Stimulated activated CD4-positive, alpha-beta T cell treated with anti-CD3 and anti-CD28 coated beads, Interleukin-12 subunit alpha, Interleukin-12 subunit beta, amount 100 ng/mL, for 4 hours (primary cell): Measurements from ENCODE around the gene RFT1.
"Not testable (repeated sequence)": the region's sequence is repeated elsewhere in the genome, so short reads cannot be mapped to it uniquely, and the experiment has no call there.

Experiments used
- DNase-seq: peaks from one replicate; pipeline ENCODE4 v3.0.0-alpha.2; 2020

RFT1 gene

GRCh38 chr3:53065841-53066480, 64.3 kb downstream of the RFT1 start:
- DNase-seq: no peak

- DNase-seq: no peak
Measured at GRCh38 chr3:53062905-53063304, 67.3 kb downstream of the RFT1 start.

GRCh38 chr3:53056442-53056841, 73.8 kb downstream of the RFT1 start:
- DNase-seq: no peak

DNA sequence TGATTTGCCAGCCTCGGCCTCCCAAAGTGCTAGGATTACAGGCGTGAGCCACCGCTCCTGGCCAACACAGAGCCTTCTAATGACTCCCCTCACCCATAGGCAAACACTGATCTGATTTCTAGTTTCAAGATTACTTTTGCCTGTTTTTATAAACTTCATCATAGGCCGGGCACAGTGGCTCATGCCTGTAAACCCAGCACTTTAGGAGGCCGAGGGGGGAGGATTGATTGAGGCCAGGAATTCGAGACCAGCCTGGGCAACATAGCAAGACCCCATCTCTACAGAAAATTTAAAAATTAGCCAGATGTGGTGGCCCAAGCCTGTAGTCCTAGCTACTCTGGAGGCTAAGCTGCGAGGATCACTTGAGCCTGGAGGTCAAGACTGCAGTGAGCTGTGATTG, 76.0 kb downstream of the RFT1 start:
- DNase-seq: not testable (repeated sequence)

- DNase-seq: no peak
Measured at GRCh38 chr3:53051929-53052328, 78.3 kb downstream of the RFT1 start.

DNA sequence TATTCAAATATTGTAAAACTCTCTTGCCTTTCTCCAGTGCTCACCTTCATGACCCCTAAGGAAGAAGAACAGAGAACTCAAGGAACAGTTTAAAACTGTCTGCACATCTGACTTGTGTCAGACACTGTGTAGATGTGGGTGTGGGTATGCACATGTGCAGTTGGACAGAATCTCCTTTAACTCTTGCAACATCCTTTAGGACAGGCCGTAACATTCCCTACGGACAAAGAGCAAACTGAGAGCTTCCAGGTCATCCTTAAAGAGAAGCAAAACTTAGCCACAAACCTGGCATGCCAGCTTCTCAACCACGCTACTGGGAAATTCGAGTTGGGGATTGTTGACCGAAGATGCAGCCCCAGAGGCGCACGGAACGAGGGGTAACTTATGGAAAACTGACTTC, 80.2 kb downstream of the RFT1 start:
- no peak for DNase-seq

- peak; percentile 47 for DNase-seq
Measured at GRCh38 chr3:53046171-53047170, 83.8 kb downstream of the RFT1 start.

DNA sequence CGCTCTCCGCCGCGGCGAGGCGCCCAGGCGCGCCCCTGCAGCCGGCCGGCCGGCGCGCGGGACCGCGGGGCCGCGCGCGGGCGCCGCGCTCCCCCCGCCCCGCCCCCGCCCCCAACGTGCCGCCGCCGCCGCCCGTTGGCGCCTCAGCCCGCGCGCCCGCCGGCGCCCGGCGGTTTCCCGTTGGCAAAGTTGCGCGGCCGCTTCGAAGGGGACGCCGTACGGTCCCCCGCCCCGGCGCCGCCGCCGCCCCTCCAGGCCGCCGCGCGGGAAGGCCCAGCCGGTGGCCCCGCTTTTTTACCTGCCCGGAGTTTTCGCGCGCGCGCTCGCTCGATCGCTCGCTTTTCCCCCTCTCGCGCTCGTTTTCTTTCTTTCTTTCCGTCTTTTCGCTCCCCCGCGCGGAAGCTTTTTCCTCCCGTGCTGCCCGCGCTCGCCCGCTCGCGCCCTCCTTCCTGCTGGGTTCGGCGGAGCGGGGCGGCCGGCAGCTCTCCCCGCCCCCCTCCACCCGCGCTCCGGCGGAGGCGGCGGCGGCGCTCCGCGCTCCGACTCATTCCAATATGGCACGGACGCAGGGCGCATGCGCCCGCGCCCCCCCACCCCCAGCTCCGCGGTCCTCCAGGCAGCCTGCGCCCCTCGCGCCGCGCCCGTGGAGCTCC, 84.6 kb downstream of the RFT1 start, which contains the start of gene SFMBT1:
Gene SFMBT1 (minus strand): TSS at position 556 of the 653 bp plus-strand sequence. CDS start 76,945 bp downstream, outside the sequence.
- DNase-seq: peak; percentile 76

DNA sequence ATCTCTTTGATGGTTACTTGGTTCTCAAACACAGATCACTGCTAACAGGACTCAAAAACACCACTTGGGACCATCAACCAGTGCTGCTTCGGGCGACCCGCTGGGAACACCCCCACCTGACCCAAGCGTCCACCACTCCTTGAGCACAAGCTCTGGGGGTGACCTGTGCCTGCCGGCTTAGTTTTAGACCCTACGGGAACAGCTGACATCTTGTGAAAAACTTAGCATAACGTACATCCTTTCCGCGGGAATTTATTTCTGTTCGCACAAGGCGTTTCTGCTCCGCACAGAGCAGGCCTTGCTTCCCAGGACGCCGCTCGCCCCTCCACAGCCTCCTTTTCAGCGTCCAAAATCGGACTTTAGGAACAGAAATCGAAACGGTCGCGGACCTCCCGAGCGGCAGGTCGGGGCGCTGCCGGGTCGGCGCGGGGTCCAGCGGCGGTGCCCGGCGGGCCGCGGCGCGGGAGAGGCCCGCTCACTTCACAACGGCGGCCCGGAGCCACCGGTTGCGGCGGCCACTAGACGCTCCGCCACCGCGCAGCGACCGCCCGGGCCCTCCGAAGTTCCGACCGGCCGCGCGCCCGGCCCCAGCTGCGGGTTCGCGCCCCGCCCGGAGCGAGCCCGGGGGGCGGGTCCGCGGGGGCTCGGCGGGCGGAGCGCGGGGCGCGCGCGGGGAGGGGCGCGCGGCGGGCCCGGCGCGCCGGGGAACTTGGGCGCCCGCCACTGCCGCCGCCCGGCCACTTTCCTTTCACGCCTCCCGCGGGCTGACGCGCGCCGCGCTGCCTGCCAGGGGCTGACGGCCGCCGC, 85.3 kb downstream of the RFT1 start:
- peak; percentile 46 for DNase-seq

DNA sequence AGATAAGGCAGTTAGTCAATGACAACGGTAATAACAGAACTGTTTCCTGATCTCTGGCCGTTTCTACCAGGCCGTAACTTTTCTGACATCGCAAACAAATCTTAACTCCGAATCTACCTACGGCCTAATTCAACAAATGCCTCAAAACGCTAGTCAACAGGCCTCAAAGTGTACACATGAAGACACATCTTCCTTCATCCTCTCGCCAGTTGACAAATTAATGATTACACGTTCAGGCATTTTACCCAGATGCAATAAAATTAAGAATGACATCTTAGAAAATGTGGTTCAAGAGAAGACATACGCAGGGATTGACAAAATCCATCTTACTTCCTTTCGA, 85.9 kb downstream of the RFT1 start:
- DNase-seq: no peak

DNA sequence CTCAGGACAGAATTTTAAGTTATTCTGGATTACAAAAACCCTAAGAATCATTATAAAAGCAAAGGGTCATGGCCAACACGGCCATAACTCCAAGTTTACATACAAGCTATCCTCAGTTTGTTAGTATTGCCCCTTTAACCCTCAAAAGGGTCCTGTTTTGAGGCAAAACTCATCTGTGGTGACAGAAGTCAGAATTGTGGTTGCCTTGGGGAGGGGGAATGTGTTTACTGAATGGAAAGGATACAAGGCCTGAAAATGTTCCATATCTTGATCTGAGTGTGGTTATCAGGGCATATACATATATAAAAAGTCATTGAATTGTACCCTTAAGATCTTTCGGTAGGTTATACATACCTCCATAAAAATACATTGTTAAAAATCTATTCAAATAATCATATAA, 86.5 kb downstream of the RFT1 start:
- no peak for DNase-seq

DNA sequence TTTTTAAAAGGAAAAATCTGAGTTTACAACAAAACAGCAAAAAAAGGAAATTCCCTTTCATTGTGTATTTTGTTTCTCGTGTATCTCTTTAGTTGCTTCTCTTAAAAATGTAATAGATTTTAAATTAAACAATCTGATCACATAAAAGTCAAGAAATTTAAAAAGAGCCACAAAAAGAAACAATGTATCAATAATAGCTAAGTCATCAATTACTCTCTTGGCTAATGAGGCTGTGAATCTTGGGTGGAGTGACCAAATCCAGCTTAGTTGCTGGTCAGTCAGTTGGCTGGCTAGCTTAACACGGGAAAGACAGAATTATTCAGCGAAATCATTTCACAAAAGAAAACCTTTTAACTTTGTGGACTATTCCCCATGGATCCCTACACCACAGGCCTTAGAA, 87.6 kb downstream of the RFT1 start:
- DNase-seq: no peak

- no peak for DNase-seq
Measured at GRCh38 chr3:53040351-53040820, 89.8 kb downstream of the RFT1 start.

DNA sequence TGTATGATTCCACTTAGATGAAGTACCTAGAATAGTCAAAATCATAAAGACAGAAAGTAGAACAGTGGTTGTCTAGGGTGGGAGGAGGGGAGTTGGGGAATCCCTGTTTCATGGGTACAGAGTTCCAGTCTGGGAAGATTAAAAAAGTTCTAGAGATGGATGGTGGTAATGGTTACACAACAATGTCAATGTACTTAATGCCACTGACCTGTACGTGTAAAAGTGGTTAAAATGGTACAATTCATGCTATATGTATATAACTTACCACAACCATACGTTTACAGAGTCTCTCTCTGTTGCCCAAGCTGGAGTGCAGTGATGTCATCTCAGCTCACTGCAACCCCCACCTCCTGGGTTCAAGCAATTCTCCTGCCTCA, 90.9 kb downstream of the RFT1 start:
- DNase-seq: no peak

DNA sequence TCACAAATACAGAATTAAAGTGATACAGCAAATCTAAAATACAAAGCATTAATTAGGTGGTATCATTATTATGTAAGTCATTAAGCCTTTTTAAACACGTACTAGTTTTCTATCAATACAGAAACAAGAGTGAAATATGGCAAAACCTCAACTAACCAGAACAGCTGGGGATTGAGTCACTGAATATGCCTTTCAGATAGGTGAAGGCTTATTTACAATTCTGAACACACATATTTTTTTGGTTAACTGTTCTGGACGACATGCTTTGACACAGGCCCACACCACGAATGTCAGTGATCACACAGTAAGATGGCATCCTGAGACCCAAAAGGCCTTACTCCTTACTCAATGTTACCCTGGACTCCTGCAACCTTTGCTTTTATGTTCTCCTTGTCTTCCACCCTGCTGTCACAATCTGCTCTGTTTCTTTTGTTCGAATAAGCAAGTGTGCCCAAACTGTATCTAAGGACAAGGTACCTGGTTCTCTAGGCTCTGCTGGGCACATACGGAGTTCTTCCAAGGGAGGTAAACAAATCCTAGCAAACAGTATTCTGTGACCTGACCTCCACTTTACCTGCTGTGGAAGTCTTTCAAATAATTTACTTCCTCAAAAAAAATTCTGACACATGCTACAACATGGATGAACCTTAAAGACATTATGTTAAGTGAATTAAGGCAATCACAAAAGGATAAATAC, 91.4 kb downstream of the RFT1 start:
- DNase-seq: no peak
